Neural progenitor cell (in vitro differentiated cells): Measurements from ENCODE around the gene RGS6.

ENCODE experiments used
- CTCF ChIP-seq: fragments of 200-600 bp; sonication (generic); IDR thresholded peaks from 2 replicates; pipeline ENCODE4 v1.5.1; 2017; ENCODE audit warnings: antibody characterized with exemption, mild to moderate bottlenecking
- EZH2 ChIP-seq: fragments of 200-600 bp; sonication (generic); IDR thresholded peaks from 2 replicates; pipeline ENCODE4 v1.6.1; 2017; ENCODE audit warnings: antibody characterized with exemption, mild to moderate bottlenecking, moderate library complexity
- EZH2phosphoT487 ChIP-seq: fragments of 200-600 bp; sonication (generic); IDR thresholded peaks from 2 replicates; pipeline ENCODE4 v1.6.1; 2017; ENCODE audit warnings: antibody characterized with exemption

DNA sequence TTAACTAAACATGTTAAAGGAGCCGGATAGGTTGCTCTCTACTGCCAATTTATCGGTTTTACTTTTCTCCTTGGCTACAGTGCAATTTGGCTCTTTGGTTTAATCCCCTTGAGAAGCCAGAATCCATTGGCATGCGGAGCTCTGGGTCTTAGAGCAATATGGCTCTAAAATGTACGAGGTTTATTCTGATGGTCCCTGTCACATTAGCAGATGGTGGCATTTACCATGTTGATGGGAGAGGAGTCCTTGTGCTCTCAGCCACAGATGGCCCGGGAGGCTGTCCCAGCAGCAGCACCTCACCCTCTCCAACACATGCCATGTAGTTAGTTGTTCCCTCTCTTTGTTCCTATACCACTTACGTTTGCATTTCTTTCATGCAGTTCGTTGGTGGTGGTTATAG lies 179.7 kb downstream of the RGS6 start:
- TF ChIP-seq CTCF (no peak), EZH2phosphoT487 (no peak), EZH2 (no peak)
